Lung (tissue), 12 donors: Measurements from ENCODE around the gene MED28. TPM values are rescaled to one million over a fixed set of nuclear protein-coding genes. Genes with fewer than 3 reads are reported as not detected.

ENCODE experiments used
- ATAC-seq: fragments of 200-7000 bp; cut with Tn5 transposase; one replicate; pipeline ENCODE4 v1.9.1; 2020; ENCODE audit warnings: moderate number of reproducible peaks; ENCODE audit not compliant: insufficient read depth, low FRiP score
- DNase-seq, 3 donors: peaks; one replicate each; pipeline ENCODE4 v3.0.0-alpha.2; 2013 to 2017
- H3K27ac ChIP-seq, 2 donors: one replicate each; pipeline ENCODE4 v1.5.1; 2013; ENCODE audit warnings: mild to moderate bottlenecking in 2 of 2, moderate library complexity in 2 of 2, control low read depth in 1 of 2, inconsistent platforms in 1 of 2, low read depth in 1 of 2, low read length in 1 of 2
- H3K27me3 ChIP-seq, 3 donors: one replicate each; pipeline ENCODE4 v1.5.1; 2013; ENCODE audit warnings: low read length in 2 of 3; ENCODE audit not compliant: control insufficient read depth in 3 of 3, insufficient read depth in 3 of 3
- H3K36me3 ChIP-seq, 4 donors: one replicate each; pipeline ENCODE4 v1.5.1; 2013; ENCODE audit warnings: low read length in 4 of 4, mild to moderate bottlenecking in 1 of 4, moderate library complexity in 1 of 4; ENCODE audit not compliant: control insufficient read depth in 4 of 4, insufficient read depth in 4 of 4
- H3K4me1 ChIP-seq, 5 donors: one replicate each; pipeline ENCODE4 v1.5.1; 2013; ENCODE audit warnings: low read length in 5 of 5, mild to moderate bottlenecking in 2 of 5, moderate library complexity in 1 of 5; ENCODE audit not compliant: control insufficient read depth in 5 of 5, insufficient read depth in 5 of 5
- H3K4me3 ChIP-seq: one replicate; pipeline ENCODE4 v1.5.1; 2013; ENCODE audit warnings: mild to moderate bottlenecking, control low read depth, moderate library complexity
- H3K9ac ChIP-seq, 2 donors: one replicate each; pipeline ENCODE4 v1.5.1; 2013; ENCODE audit warnings: low read length in 2 of 2, control low read depth in 1 of 2; ENCODE audit not compliant: insufficient read depth in 1 of 2
- H3K9me3 ChIP-seq, 4 donors: one replicate each; pipeline ENCODE4 v1.5.1; 2013; ENCODE audit warnings: low read length in 3 of 4, mild to moderate bottlenecking in 1 of 4, moderate library complexity in 1 of 4; ENCODE audit not compliant: control insufficient read depth in 4 of 4, insufficient read depth in 3 of 4
- CTCF ChIP-seq: IDR thresholded peaks from 2 replicates; pipeline ENCODE4 v1.5.1; 2012; ENCODE audit warnings: mild to moderate bottlenecking; ENCODE audit errors: control extremely low read depth, extremely low read depth
- WGBS, 2 donors: extraction: QIAGEN DNeasy Blood & Tissue Kit; methylation state at CpG; one replicate each; pipeline ENCODE4 v1.1.7; 2013; 5-methylcytosine and 5-hydroxymethylcytosine counted together
- polyA plus RNA-seq, 2 donors: library from polyadenylated mRNA; stranded (reverse); fragments of 200-250 nt; gene quantifications; one replicate each; pipeline ENCODE4 v1.2.1, GENCODE V29; 2013
- total RNA-seq, 2 donors: library from RNA; depleted of rRNA in 1 of 2; stranded (reverse); fragments of >200 nt in 1 of 2; gene quantifications; one replicate each; pipeline ENCODE4 v1.2.1, GENCODE V29; 2014 to 2021
- donor health status: control.
- donor health status: control.
- donor health status: Bipolar disorder and iron deficiency.
- donor health status: healthy.
- donor health status: DM: yes; HTN: yes; CAD: no.

MED28 gene
- total and polyA plus RNA-seq, 4 donors: 10.8 to 45.9 (median 33.1) TPM

- H3K27me3 ChIP-seq: no peaks in the 10 kb centered on the region
- no peak for TF ChIP-seq CTCF
- 56 to 66% methylated on average over 3 of the region's 3 CpGs for WGBS, 2 donors
- H3K9ac ChIP-seq: no peak overlapping the region
- DNase-seq: peak in 1 of 3 donors; percentile 25
- no peaks in the 10 kb centered on the region for H3K36me3 ChIP-seq
- no peaks in the 10 kb centered on the region for H3K9me3 ChIP-seq
- no peak overlapping the region for H3K27ac ChIP-seq
- ATAC-seq: no peak
- no peak overlapping the region for H3K4me3 ChIP-seq
- no peaks in the 10 kb centered on the region for H3K4me1 ChIP-seq
Measured at GRCh38 chr4:17646693-17647092, 32.3 kb downstream of the MED28 start.

GRCh38 chr4:17647176-17647806 is 32.9 kb downstream of the MED28 start:
- no peaks in the 10 kb centered on the region for H3K4me1 ChIP-seq
- no peak overlapping the region for H3K9ac ChIP-seq
- DNase-seq: no peak
- 89 to 91% methylated on average over 9 of the region's 9 CpGs for WGBS, 2 donors
- ATAC-seq: no peak
- no peak overlapping the region for H3K4me3 ChIP-seq
- H3K27me3 ChIP-seq: no peaks in the 10 kb centered on the region
- no peaks in the 10 kb centered on the region for H3K9me3 ChIP-seq
- TF ChIP-seq CTCF: no peak
- H3K27ac ChIP-seq: no peak overlapping the region
- no peaks in the 10 kb centered on the region for H3K36me3 ChIP-seq

- DNase-seq (no peak), ATAC-seq (no peak)
- H3K36me3 ChIP-seq: no peaks in the 10 kb centered on the region
- no peak for TF ChIP-seq CTCF
- no peak overlapping the region for H3K4me3 ChIP-seq
- WGBS, 2 donors: 84 to 86% methylated on average over 5 of the region's 5 CpGs
- no peaks in the 10 kb centered on the region for H3K9me3 ChIP-seq
- no peaks in the 10 kb centered on the region for H3K4me1 ChIP-seq
- H3K9ac ChIP-seq: no peak overlapping the region
- no peak overlapping the region for H3K27ac ChIP-seq
- no peaks in the 10 kb centered on the region for H3K27me3 ChIP-seq
Measured at GRCh38 chr4:17647927-17648326, 33.5 kb downstream of the MED28 start.

- no peaks in the 10 kb centered on the region for H3K36me3 ChIP-seq
- H3K4me3 ChIP-seq: no peak overlapping the region
- no peaks in the 10 kb centered on the region for H3K4me1 ChIP-seq
- ATAC-seq (no peak), DNase-seq (no peak)
- TF ChIP-seq CTCF: no peak
- H3K27me3 ChIP-seq: no peaks in the 10 kb centered on the region
- WGBS, 2 donors: 52 to 72% methylated on average over 2 of the region's 2 CpGs
- H3K9ac ChIP-seq: no peak overlapping the region
- H3K27ac ChIP-seq: no peak overlapping the region
- no peaks in the 10 kb centered on the region for H3K9me3 ChIP-seq
Measured at GRCh38 chr4:17650406-17650805, 36.0 kb downstream of the MED28 start.
